NCI-H1930 (cell line): ENCODE measurements around the gene SLX4IP.
"Not testable (repeated sequence)": the region's sequence is repeated elsewhere in the genome, so short reads cannot be mapped to it uniquely, and the experiment has no call there.

Source experiments
- DNase-seq, 2 experiments: peaks; one replicate each; lab custom pipeline; 2025; lab: John Stamatoyannopoulos, UW

SLX4IP gene

GRCh38 chr20:10603971-10604864, 169.1 kb downstream of the SLX4IP start:
- no peak for DNase-seq

DNA sequence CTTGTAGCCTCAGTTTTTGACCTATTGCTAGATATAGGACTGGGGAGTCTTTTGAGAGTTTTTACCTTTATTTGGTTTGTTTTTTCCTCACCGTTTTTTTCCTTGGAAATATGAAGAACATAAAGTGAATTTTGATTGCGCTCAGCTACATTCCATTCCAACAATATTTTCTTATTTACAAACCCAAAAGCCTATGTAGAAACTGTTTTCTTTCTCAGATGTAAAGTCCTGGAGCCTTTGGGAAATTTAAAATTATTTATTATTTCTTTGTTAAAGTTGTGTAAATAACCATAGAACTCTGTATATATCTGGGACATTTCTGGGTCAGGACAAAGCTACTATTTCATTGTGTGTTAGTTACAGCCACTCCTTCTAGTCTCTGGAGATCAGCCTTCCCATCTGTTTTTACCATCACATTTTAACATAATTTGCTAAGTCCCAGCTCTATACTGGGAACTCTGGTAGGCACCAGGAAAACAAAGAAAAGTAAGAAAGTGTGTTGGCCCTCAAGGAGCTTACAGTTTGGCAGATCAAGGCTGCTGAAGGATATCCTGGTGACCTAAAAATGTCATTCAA, 169.8 kb downstream of the SLX4IP start:
- no peak for DNase-seq

- DNase-seq: no peak
These were observed 170.6 kb downstream of the SLX4IP start for GRCh38 chr20:10605547-10606195.

GRCh38 chr20:10609276-10609675, 174.2 kb downstream of the SLX4IP start:
- DNase-seq: no peak

- no peak for DNase-seq
These were observed 174.7 kb downstream of the SLX4IP start for GRCh38 chr20:10609770-10610169.

GRCh38 chr20:10610251-10610650, 175.1 kb downstream of the SLX4IP start:
- DNase-seq: no peak

DNA sequence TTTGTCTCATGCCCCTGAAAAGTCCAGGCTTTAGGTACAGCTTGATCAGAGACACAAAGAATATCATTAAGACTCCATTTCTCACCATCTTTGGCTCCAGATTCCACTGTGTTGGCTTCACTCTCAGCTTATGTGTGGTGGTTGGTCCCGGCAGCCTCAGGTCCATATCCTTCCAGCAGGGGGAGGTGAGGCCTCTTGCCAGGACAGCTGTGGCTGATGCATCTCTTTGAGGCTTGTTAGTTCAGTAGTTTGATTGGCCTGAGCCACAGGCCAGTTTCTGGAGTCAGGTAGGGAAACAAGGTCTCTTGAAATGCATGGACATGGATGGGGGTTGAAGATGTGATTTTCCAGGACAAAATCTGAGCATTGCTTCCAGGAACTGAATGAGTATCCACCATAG, 176.3 kb downstream of the SLX4IP start:
- no peak for DNase-seq

GRCh38 chr20:10613426-10613825, 178.3 kb downstream of the SLX4IP start:
- DNase-seq: not testable (repeated sequence)

- DNase-seq: no peak
These were observed 178.8 kb downstream of the SLX4IP start for GRCh38 chr20:10613911-10614310.

DNA sequence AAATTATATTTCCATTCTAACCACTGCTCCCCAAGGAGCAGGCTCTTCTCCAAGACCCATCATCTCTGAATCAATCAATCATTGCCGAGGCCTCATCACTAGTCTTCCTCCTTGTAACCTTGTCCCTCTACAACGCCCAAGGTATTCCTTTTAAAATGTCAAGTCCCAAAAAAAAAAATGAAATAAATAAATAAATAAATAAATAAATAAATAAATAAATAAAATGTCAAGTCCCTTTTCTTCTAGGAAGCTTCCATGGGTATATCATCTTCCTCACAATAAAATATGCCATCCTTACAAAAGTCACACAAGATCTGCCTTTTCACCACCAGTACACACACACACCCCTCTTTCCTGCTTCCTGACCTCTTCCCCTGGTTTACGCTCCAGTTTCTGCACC, 181.1 kb downstream of the SLX4IP start:
- DNase-seq: no peak

DNA sequence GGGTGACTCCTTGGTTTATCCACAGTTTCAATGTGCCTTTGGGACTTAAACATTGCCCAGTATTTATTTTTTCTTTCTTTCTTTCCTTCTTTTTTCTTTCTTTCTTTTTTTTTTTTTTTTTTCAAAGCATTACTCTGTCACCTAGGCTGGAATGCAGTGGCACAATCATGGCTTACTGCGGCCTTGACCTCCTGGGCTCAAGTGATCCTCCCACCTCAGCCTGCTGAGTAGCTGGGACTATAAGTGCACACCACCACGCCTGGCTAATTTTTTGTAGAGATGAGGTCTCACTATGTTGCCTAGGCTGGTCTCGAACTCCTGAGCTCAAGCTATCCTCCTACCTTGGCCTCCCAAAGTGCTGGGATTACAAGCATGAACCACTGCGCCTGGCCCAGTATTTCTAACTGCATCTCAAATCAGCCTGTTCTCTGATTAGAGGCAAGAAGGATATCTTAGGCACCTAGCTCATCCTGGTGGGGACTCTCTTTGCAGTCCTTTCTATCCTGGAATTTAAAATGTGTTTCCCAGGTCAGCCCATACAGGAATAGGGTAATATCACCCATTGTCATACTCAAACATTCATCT, 182.5 kb downstream of the SLX4IP start:
- DNase-seq: not testable (repeated sequence)

- no peak for DNase-seq
These were observed 183.6 kb downstream of the SLX4IP start for GRCh38 chr20:10618611-10619245.

- DNase-seq: no peak
These were observed 184.3 kb downstream of the SLX4IP start for GRCh38 chr20:10619427-10619826.

GRCh38 chr20:10621149-10621548, 186.0 kb downstream of the SLX4IP start:
- DNase-seq: no peak

DNA sequence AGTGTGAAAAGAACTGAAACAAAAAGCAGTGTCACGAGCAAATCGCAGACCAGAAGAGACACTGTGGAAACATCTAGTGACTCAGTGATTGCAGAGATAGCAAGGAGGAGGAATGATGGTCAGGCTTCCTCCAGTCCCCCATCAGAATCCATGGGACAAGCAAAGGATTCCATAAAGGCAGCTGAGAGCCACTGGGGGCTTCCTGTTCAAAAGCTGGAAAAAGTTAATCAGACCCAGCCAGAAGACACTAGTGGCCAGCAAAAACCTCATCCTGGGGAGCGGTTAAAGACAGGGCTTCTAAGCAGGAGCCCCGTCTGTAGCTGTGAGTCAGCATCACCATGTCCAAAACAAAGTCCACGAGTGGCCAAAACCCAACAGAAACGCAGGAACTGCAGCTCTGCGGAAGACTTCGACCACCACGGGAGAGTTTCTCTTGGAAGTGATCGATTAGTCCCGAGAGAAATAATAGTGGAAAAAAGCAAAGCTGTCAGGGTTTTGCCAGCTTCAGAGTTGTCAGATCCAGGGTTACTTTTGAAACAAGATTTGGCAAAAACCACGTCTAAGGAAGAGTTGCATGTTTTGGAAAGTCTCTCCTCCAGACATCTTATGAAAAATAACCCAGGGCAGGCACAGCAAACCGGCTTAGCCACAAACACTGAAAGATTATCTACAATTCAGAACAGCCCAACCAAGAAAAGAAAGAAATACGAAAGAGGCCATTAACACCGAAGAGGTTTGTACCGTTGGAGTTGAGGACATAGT, 187.7 kb downstream of the SLX4IP start:
- DNase-seq: no peak

DNA sequence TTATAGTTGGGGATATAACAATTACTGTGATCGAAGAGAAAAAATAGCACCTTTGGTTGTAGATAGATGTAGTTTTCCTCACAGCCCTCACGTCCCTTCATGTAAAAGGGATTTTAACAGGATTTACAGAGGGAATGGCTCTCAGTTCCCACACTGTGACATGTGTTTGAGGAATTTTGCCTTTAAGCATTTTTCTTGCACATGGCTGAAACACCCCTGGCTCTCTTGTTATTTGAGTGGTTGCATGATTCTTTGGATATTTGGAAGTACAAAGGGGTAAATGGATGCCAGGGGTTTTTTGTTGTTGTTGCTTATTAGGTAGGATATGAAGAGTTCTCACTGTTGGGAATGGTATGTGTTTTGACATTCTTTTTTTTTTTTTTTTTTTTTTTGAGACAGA, 190.5 kb downstream of the SLX4IP start:
- DNase-seq: no peak

DNA sequence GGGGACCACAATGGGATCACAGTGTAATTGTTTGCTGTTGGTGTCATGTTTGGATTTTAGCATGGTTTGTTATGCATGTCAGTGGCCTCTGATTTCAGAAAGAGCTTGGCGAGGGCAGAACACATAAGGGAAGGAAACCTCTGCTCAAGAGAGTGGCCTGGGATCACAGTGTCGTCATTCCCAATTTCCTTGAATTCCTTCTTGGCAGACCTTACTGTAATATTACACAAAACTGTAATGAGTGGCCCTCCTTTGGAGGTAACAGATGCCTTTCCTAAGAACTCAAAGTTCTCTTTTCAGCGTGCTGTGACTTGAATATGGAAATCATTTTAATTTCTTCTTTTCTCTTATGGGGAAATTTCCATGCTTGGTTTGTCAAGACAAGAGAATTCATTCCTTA, 191.8 kb downstream of the SLX4IP start:
- DNase-seq: no peak

DNA sequence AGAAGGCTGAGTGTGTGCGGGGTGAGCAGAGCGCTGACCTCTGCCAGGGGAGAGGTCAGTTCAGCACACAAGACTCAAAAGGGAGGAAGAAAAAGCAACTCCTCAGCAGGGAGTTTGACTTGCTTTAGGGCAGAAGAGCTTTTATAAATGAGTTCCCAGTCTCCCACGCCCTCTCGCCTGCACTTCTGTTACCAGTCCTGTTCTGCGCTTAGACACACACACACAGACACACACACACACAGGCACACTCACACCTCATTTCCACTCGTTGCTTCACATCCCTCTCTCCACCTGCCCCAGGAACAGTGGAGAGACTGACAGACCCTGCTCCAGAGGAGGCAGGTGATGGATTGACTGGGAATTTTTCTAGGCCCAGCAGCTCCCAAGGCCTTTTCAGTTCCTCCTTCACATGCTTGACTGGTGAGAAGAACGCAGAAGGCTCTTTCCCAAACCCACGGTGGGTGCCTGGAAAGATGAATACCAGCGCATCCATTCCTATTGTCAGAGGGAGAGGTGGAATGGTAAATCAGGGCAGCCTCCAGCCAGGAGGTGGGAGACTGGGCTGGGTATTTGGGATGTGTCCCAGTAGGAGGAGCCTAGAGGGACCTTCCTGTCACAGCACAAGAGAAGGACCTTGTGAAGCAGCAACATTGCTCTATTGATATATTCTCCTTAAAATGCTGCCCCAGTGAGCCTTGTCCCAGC, 195.0 kb downstream of the SLX4IP start:
- no peak for DNase-seq

DNA sequence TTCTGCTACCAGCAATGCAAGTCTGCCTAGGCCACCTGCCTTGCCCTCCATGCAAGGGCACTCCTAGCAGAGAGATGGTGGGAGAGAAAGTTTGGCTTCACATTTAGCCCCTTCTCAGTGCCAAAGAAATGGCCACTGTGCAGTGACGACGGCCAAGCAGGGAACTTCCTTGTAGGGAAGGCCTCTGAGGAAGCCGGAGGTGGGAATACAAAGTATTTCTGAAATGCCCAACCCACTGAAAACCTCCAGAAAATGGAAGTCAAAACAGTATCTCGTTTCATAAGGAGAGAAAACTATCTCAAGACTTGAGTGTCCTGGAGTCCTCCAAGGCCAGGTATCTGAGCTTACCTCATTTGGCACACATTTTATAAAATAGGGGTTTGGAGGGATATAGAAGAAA, 196.0 kb downstream of the SLX4IP start:
- DNase-seq: no peak

DNA sequence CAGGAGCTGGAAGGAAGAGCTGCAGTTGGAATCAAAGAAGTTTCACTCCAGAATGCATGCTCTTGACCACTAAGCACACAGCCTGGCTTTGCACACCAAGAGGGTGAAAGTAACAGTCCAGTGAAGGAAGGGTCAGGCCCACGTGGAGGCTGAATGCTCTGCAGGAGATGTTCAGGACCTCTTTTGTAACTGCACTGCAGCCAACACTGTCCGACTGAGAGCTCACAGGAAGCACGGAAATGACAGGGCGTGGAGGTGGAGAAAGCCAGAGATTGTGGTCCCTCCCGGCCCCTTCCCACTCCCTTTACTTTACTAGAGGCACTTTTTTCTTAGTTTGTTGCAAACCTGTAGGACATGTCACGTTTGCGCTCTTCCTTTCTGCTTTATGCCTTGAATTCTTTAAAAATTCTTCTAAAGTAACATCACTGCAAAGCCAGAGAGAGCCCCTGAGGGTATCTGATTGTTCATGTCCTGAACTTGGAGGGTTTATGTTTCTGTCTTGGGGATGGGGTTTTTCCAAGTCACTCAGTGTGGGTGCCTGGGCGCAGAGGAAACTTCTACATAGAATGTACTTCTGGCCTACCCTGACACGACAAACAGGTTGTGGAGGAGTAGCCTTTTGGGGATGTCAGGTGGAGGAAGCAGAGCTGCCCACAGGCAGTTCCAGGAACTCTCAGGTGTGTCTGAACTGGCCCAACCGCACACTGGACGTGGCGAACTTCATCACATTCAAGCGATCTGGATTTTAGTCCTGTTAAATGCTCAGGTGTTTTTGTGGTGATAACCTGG, 197.8 kb downstream of the SLX4IP start:
- no peak for DNase-seq
